ENCODE results near the gene ATP10D.

The ATP10D gene

DNA sequence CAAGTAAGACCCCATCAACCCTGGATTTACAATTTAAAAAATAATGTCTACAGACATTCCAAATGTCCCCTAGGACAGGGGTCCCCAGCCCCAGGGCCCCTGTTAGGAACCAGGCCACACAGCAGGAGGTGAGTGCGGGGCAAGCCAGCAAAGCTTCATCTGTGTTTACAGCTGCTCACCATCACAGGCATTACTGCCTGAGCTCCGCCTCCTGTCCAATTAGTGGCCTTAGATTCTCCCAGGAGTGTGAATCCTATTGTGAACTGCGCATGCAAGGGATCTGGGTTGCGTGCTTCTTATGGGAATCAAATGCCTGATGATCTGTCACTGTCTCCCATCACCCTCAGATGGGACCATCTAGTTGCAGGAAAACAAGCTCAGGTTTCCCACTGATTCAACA is 146.1 kb downstream of the ATP10D start:
- H3K4me1 Mint-ChIP-seq = no peaks in the 10 kb centered on the region
- no peak overlapping the region for H3K27ac Mint-ChIP-seq (ENCODE audit: low read depth)
- no peaks in the 10 kb centered on the region for H3K9me3 Mint-ChIP-seq
- no peak overlapping the region for H3K4me3 Mint-ChIP-seq
- no peak for DNase-seq (ENCODE audit: low spot score in 2 of 2)
- H3K27me3 Mint-ChIP-seq = peaks cover 20% of the 10 kb centered on the region
- no peaks in the 10 kb centered on the region for H3K36me3 Mint-ChIP-seq (ENCODE audit: insufficient read depth)
- ATAC-seq (replicated peaks; ENCODE audit: extremely low read depth, poor library complexity, severe bottlenecking) = no peak

DNA sequence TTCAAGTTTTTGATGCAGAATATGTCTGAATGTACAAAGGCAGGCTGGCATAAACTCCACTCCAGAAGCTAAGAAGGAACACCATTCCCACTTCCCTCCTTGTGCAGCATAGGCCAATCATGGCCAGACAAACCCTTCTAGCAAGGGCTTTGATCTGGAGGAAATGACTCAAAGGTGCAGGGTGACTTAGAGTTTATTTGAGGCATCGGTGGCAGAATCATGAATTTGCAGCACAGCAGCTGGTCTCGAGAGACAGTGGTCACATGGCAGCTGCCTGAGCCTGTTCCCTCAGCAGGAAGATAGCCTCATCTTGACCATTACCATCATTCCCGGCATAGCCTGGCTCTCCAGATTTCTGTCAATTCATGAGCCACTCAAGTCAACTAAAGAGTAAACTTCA is 154.5 kb downstream of the ATP10D start:
- Mint-ChIP-seq H3K9me3 (peaks cover 6% of the 10 kb centered on the region), H3K4me3 (no peak overlapping the region), H3K27me3 (peaks cover 70% of the 10 kb centered on the region), H3K27ac (ENCODE audit: low read depth) (no peak overlapping the region), H3K4me1 (no peaks in the 10 kb centered on the region), H3K36me3 (ENCODE audit: insufficient read depth) (no peaks in the 10 kb centered on the region)
- DNase-seq (ENCODE audit: low spot score in 2 of 2) (no peak), ATAC-seq (replicated peaks; ENCODE audit: extremely low read depth, poor library complexity, severe bottlenecking) (no peak)

DNA sequence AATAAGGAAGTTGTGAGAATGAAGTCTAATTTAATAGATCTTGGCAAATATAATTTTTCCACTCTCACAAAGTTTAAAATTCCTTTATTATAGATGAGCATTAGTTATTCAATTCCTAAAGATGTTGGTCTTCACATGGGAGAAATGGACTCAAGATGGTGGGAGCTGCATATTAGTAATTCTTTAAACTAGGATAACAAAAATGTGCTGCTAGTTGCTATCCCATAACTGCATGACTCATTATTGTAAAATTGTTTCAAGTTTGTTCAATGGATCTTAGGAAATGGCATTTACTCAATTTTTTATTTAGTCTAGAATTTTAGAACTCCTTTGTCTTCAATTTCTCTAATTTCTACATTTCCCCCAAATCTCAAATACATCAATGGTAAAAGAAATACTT is 155.8 kb downstream of the ATP10D start:
- Mint-ChIP-seq H3K4me3 (no peak overlapping the region), H3K36me3 (ENCODE audit: insufficient read depth) (no peaks in the 10 kb centered on the region), H3K4me1 (no peaks in the 10 kb centered on the region), H3K27me3 (peaks cover 56% of the 10 kb centered on the region), H3K9me3 (peaks cover 6% of the 10 kb centered on the region), H3K27ac (ENCODE audit: low read depth) (no peak overlapping the region)
- ATAC-seq (replicated peaks; ENCODE audit: extremely low read depth, poor library complexity, severe bottlenecking) (no peak), DNase-seq (ENCODE audit: low spot score in 2 of 2) (no peak)

DNA sequence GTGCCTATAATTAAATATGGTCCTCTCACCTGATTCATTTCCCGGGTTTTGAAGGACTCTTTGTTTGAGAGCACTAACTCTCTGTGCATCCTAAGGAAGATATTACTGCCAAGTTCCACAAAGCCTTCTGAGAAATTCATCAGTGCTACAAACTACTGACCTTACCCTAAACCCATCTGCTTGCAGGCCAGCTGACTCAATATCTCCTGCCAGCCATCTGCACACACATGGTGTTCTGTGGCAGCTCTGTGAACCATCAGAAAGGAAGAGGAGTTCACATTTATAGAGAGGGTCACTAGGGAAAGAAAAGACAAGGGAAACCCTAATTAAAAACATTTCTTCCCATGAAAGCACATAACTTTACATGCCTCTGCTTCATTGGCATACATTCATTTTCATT is 156.7 kb downstream of the ATP10D start:
- no peak overlapping the region for H3K27ac Mint-ChIP-seq (ENCODE audit: low read depth)
- H3K27me3 Mint-ChIP-seq = peaks cover 48% of the 10 kb centered on the region
- DNase-seq (ENCODE audit: low spot score in 2 of 2) = no peak
- H3K9me3 Mint-ChIP-seq = peaks cover 5% of the 10 kb centered on the region
- ATAC-seq (replicated peaks; ENCODE audit: extremely low read depth, poor library complexity, severe bottlenecking) = no peak
- no peak overlapping the region for H3K4me3 Mint-ChIP-seq
- H3K36me3 Mint-ChIP-seq (ENCODE audit: insufficient read depth) = no peaks in the 10 kb centered on the region
- H3K4me1 Mint-ChIP-seq = no peaks in the 10 kb centered on the region

DNA sequence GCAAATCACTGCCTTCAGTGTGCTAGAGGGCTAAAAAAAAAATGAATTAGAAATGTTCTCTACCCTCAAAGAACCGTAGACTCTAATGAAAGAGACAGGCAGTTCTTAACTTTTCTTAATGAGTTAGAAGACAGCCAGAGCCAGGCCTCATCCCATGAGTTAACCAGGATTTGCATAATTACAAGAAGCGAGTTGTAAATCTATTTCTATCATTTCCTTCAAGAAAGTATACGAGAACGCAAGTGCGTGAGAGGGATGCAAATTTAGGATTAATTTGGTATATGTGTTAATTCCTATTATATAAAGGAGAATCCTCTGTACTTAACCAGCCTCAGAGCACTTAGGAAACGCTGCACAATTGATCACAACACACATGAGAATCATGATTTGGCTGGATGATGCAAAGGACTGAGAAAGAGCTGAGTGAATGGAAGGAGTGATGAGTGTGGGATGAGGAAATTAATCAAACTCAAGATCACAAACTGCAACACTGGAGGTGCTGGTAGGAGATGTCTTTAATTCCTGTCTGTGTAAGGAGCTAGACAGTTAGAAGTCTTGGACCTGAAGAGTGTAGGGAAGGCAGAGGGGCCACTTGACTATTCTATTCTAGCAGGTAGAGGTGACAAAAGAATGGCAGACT is 157.2 kb downstream of the ATP10D start:
- Mint-ChIP-seq H3K4me1 (no peaks in the 10 kb centered on the region), H3K27me3 (peaks cover 43% of the 10 kb centered on the region), H3K27ac (ENCODE audit: low read depth) (no peak overlapping the region), H3K9me3 (no peaks in the 10 kb centered on the region), H3K36me3 (ENCODE audit: insufficient read depth) (no peaks in the 10 kb centered on the region), H3K4me3 (no peak overlapping the region)
- DNase-seq (ENCODE audit: low spot score in 2 of 2) (no peak), ATAC-seq (replicated peaks; ENCODE audit: extremely low read depth, poor library complexity, severe bottlenecking) (no peak)

All from central memory CD8-positive, alpha-beta T cell (primary cell).